GM12878 (cell line): ENCODE measurements around the gene SLC38A2. TPM values are rescaled to one million over a fixed set of nuclear protein-coding genes. Genes with fewer than 3 reads are reported as not detected.

Experiments used
- BHLHE40 ChIP-seq, 2 experiments: fragments of 450-650 bp in 1 of 2; IDR thresholded peaks; 2 replicates each; pipeline ENCODE4 v1.6.1; 2011 to 2017; ENCODE audit warnings: low read depth in 2 of 2, borderline replicate concordance in 1 of 2, improper control_type of control experiment in 1 of 2, low read length in 1 of 2, mild to moderate bottlenecking in 1 of 2
- CHD4 ChIP-seq: fragments of 200-600 bp; sonication (generic); IDR thresholded peaks from 2 replicates; pipeline ENCODE4 v1.6.1; 2016; ENCODE audit warnings: mild to moderate bottlenecking
- CTCF ChIP-seq, 3 experiments: IDR thresholded peaks in 2 of 3; conservative IDR thresholded peaks in 1 of 3; 2 replicates each; pipeline ENCODE4 v1.5.1; 2011; ENCODE audit warnings: low read depth in 3 of 3, low read length in 3 of 3, mild to moderate bottlenecking in 3 of 3, control low read depth in 2 of 3, moderate library complexity in 2 of 3, inconsistent platforms in 1 of 3, mixed read lengths in 1 of 3; ENCODE audit not compliant: control insufficient read depth in 2 of 3, insufficient read depth in 1 of 3; ENCODE audit errors: extremely low read depth in 1 of 3
- EZH2 ChIP-seq: IDR thresholded peaks from 2 replicates; pipeline ENCODE4 v1.6.1; 2012; ENCODE audit warnings: low read depth, mild to moderate bottlenecking, control low read depth, inconsistent platforms, low read length, borderline replicate concordance; ENCODE audit not compliant: control insufficient read depth
- GABPA ChIP-seq: IDR thresholded peaks from 2 replicates; pipeline ENCODE4 v1.6.1; 2014; ENCODE audit warnings: antibody characterized with exemption, low read depth, mild to moderate bottlenecking, inconsistent platforms
- HDGF ChIP-seq: fragments of 450-650 bp; IDR thresholded peaks from 2 replicates; pipeline ENCODE4 v1.6.1; 2016; ENCODE audit warnings: antibody characterized with exemption
- IKZF1 ChIP-seq: fragments of 450-650 bp; conservative IDR thresholded peaks from 2 replicates; pipeline ENCODE4 v1.6.1; 2017; ENCODE audit warnings: antibody characterized with exemption, mild to moderate bottlenecking
- IKZF2 ChIP-seq, 2 experiments: fragments of 450-650 bp; IDR thresholded peaks; 2 replicates each; pipeline ENCODE4 v1.6.1; 2017; ENCODE audit warnings: mild to moderate bottlenecking in 2 of 2, moderate library complexity in 2 of 2
- JUND ChIP-seq: IDR thresholded peaks from 2 replicates; pipeline ENCODE4 v1.6.1; 2012; ENCODE audit warnings: low read depth, mild to moderate bottlenecking, low read length, improper control_type of control experiment, moderate library complexity
- MEF2B ChIP-seq: fragments of 450-650 bp; IDR thresholded peaks from 2 replicates; pipeline ENCODE4 v1.6.1; 2018; ENCODE audit warnings: mild to moderate bottlenecking, moderate library complexity; ENCODE audit not compliant: partially characterized antibody, poor library complexity, severe bottlenecking
- MTA2 ChIP-seq: fragments of 450-650 bp; IDR thresholded peaks from 2 replicates; pipeline ENCODE4 v1.6.1; 2016; ENCODE audit warnings: low read depth, mild to moderate bottlenecking, moderate library complexity
- MXI1 ChIP-seq: fragments of 150-350 bp; IDR thresholded peaks from 2 replicates; pipeline ENCODE4 v1.6.1; 2011; ENCODE audit warnings: low read depth, mild to moderate bottlenecking, inconsistent platforms, low read length, improper control_type of control experiment
- NFIC ChIP-seq: IDR thresholded peaks from 2 replicates; pipeline ENCODE4 v1.6.1; 2012; ENCODE audit warnings: low read depth, mild to moderate bottlenecking, inconsistent platforms, low read length, moderate library complexity
- NFXL1 ChIP-seq: fragments of 450-650 bp; IDR thresholded peaks from 2 replicates; pipeline ENCODE4 v1.6.1; 2017; ENCODE audit warnings: antibody characterized with exemption, mild to moderate bottlenecking, borderline replicate concordance
- NR2F1 ChIP-seq: fragments of 450-650 bp; conservative IDR thresholded peaks from 2 replicates; pipeline ENCODE4 v1.6.1; 2017; ENCODE audit warnings: mild to moderate bottlenecking
- POLR2AphosphoS5 ChIP-seq: IDR thresholded peaks from 2 replicates; pipeline ENCODE4 v1.6.1; 2011; ENCODE audit warnings: mild to moderate bottlenecking, low read length, inconsistent platforms
- PRDM15 ChIP-seq: fragments of 450-650 bp; formaldehyde crosslinking; IDR thresholded peaks from 2 replicates; pipeline ENCODE4 v1.4.0; 2020; ENCODE audit warnings: mild to moderate bottlenecking, moderate library complexity
- RAD21 ChIP-seq: IDR thresholded peaks from 2 replicates; pipeline ENCODE4 v1.6.1; 2011; ENCODE audit warnings: mild to moderate bottlenecking, low read depth, low read length, moderate library complexity; ENCODE audit not compliant: insufficient read depth
- RBBP5 ChIP-seq: fragments of 200-600 bp; sonication (generic); conservative IDR thresholded peaks from 2 replicates; pipeline ENCODE4 v1.6.1; 2016
- RUNX3 ChIP-seq: IDR thresholded peaks from 2 replicates; pipeline ENCODE4 v1.6.1; 2012; ENCODE audit warnings: low read length, inconsistent platforms
- USF1 ChIP-seq: IDR thresholded peaks from 2 replicates; pipeline ENCODE4 v1.6.1; 2011; ENCODE audit warnings: borderline replicate concordance, low read depth, mild to moderate bottlenecking, moderate library complexity, mixed read lengths, low read length; ENCODE audit not compliant: insufficient read depth; ENCODE audit errors: extremely low read length
- ZBED1 ChIP-seq: IDR thresholded peaks from 2 replicates; pipeline ENCODE4 v1.6.1; 2016; ENCODE audit warnings: borderline replicate concordance
- polyA plus RNA-seq, 11 experiments: library from polyadenylated mRNA; depleted of rRNA in 4 of 11; unstranded in 6 of 11; stranded (reverse) in 5 of 11; fragments of >200 nt; fragmentation: Nextera tagmentation in 4 of 11; fragmentation: Illumina TruSeq in 1 of 11; extraction: Ambion mirVana in 4 of 11; extraction: Trizol in 1 of 11; gene quantifications; 1 replicate in 1 of 11; 2 replicates in 10 of 11; pipeline versions ENCODE4 v1.2.1 to v1.2.3, GENCODE V29; 2011 to 2016; ENCODE audit warnings: inconsistent platforms in 2 of 11, missing spikeins in 2 of 11, low read depth in 1 of 11
- total RNA-seq, 4 experiments: library from RNA; depleted of rRNA in 3 of 4; stranded (reverse); fragments of >200 nt in 3 of 4; fragmentation: Illumina TruSeq in 1 of 4; extraction: Trizol in 1 of 4; gene quantifications; 2 replicates each; pipeline versions ENCODE4 v1.2.1 to v1.2.3, GENCODE V29; 2013 to 2021

The SLC38A2 gene
- total and polyA plus RNA-seq, 10 of the 15 experiments (the other 5 are each of a cell fraction or from before 2014, with no cell fraction given) = 36.2 to 118 (median 79.8) TPM

- TF ChIP-seq PRDM15 (CRISPR knock-in tag) = no peak
- 0 out of 4 replicates have a peak, but pooled peaks have one; percentile 24 to 28 for TF ChIP-seq IKZF2 (IDR thresholded peaks at IDR 0.05)
- no peak for TF ChIP-seq GABPA
- TF ChIP-seq RUNX3 = peak; percentile 9; the same call in 1 of the 2 replicates
- TF ChIP-seq BHLHE40 (IDR thresholded peaks at IDR 0.05; ENCODE audit: borderline replicate concordance in 1 of 2, low read depth in 2 of 2, low read length in 1 of 2) = peak; percentile 93 to 94
- TF ChIP-seq EZH2 = no peak
- TF ChIP-seq USF1 = no peak
- no peak for TF ChIP-seq MTA2
- TF ChIP-seq MEF2B = no peak
- TF ChIP-seq IKZF1 = peak; percentile 42
- TF ChIP-seq RBBP5 = no peak
- TF ChIP-seq CTCF (IDR thresholded peaks at IDR 0.05 in 2 of 3, conservative IDR thresholded peaks at IDR 0.05 in 1 of 3; ENCODE audit: control insufficient read depth in 2 of 3, extremely low read depth in 1 of 3, insufficient read depth in 1 of 3, low read depth in 3 of 3, low read length in 3 of 3) = 0 out of 6 replicates have a peak, but pooled peaks of 1 of the 3 experiments have one; percentile 4
- no peak for TF ChIP-seq NFXL1
- no peak for TF ChIP-seq ZBED1
- no peak for TF ChIP-seq CHD4
- no peak for TF ChIP-seq POLR2AphosphoS5
- no peak for TF ChIP-seq HDGF
- TF ChIP-seq JUND = no peak
- TF ChIP-seq NR2F1 = no peak
- TF ChIP-seq NFIC = no peak
- TF ChIP-seq RAD21 = peak; percentile 15; the same call in 1 of the 2 replicates
- TF ChIP-seq MXI1 = no peak
These were observed 1.0 kb upstream of the SLC38A2 start (continued) for GRCh38 chr12:46373301-46374296.
